ENCODE measurements around the gene CCDC190.
A peak's percentile ranks its signal among the peaks of the same experiment; 100 is the strongest.
"Not testable (repeated sequence)": the region's sequence is repeated elsewhere in the genome, so short reads cannot be mapped to it uniquely, and the experiment has no call there.

The CCDC190 gene

DNA sequence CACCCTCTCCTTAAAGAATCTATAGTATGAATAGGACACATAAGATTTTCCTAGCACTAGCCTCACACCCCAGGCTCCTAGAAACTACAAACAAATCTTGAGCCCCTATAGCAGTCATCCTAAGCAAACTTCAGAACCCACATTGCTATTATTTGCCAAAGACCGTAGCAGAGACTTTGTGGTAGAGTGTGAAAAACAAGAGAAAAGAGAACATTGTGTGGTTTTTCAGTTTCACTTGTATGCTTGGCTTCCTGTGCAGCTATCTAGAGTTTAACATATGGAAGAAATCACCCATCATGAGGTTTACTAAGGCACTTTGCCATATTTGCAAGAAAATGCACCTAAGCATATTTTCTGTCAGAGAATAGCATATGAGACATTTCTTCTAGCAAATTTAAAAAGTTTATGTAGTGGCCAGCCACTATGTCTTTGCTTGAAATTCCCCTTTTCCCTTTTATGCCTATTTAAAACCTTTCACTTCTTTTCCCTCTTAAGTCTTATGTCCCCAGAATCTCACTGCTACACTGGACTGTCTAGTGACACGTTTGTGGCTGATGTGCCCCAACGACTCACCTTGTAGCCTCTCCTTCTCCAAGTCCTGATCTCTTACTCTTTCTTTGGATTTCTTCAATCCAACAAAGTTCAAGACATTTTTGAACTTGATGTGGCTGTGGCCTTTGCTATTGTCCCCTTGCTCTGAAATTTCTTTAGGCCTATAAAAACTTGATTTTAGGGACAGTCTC, 25.6 kb downstream of the CCDC190 start:
- peak; percentile 10 for DNase-seq (ENCODE audit: low spot score)
- Mint-ChIP-seq H3K9me3 (peaks cover 38% of the 10 kb centered on the region), H3K4me3 (no peak overlapping the region), H3K27me3 (ENCODE audit: low read depth) (peaks cover 13% of the 10 kb centered on the region), H3K27ac (no peak overlapping the region), H3K4me1 (ENCODE audit: low read depth) (peaks cover 20% of the 10 kb centered on the region), H3K36me3 (ENCODE audit: low read depth) (peaks cover 7% of the 10 kb centered on the region)

GRCh38 chr1:162832470-162832869, 28.5 kb downstream of the CCDC190 start:
- no peak overlapping the region for H3K4me3 Mint-ChIP-seq
- H3K27me3 Mint-ChIP-seq (ENCODE audit: low read depth), result peaks cover 19% of the 10 kb centered on the region
- H3K4me1 Mint-ChIP-seq (ENCODE audit: low read depth), result peaks cover 20% of the 10 kb centered on the region
- H3K27ac Mint-ChIP-seq, result no peak overlapping the region
- peaks cover 7% of the 10 kb centered on the region for H3K36me3 Mint-ChIP-seq (ENCODE audit: low read depth)
- no peak for DNase-seq (ENCODE audit: low spot score)
- H3K9me3 Mint-ChIP-seq, result peaks cover 21% of the 10 kb centered on the region

DNA sequence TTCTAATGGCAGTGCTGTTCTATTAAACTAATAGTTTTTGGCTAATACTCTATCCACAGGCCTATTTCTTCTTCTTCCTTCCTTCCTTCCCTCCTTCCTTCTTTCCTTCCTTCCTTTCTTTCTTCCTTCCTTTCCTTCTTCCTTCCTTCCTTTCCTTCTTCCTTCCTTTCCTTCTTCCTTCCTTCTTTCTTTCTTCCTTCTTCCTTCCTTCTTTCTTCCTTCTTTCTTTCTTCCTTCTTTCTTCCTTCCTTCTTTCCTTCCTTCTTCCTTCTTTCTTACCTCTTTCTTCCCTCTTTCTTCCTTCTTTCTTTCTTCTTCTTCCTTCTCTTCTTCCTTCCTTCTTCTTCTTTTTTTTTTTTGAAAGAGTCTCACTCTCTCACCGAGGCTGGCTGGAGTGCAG, 31.7 kb downstream of the CCDC190 start:
- Mint-ChIP-seq H3K27me3 (ENCODE audit: low read depth) (peaks cover 31% of the 10 kb centered on the region), H3K4me3 (no peak overlapping the region), H3K36me3 (ENCODE audit: low read depth) (no peaks in the 10 kb centered on the region), H3K27ac (no peak overlapping the region), H3K9me3 (no peaks in the 10 kb centered on the region), H3K4me1 (ENCODE audit: low read depth) (peaks cover 7% of the 10 kb centered on the region)
- no peak for DNase-seq (ENCODE audit: low spot score)

- Mint-ChIP-seq H3K4me3 (no peak overlapping the region), H3K36me3 (ENCODE audit: low read depth) (peaks cover 1% of the 10 kb centered on the region), H3K27ac (no peak overlapping the region), H3K9me3 (no peaks in the 10 kb centered on the region), H3K4me1 (ENCODE audit: low read depth) (peaks cover 16% of the 10 kb centered on the region), H3K27me3 (ENCODE audit: low read depth) (peaks cover 38% of the 10 kb centered on the region)
- DNase-seq (ENCODE audit: low spot score), result no peak
These were observed 37.0 kb downstream of the CCDC190 start for GRCh38 chr1:162823771-162824525.

GRCh38 chr1:162823231-162823630, 37.7 kb downstream of the CCDC190 start:
- H3K27ac Mint-ChIP-seq, result no peak overlapping the region
- DNase-seq (ENCODE audit: low spot score), result peak; percentile 14
- H3K4me1 Mint-ChIP-seq (ENCODE audit: low read depth), result peaks cover 16% of the 10 kb centered on the region
- H3K9me3 Mint-ChIP-seq, result no peaks in the 10 kb centered on the region
- peak overlapping the region; percentile 77 for H3K4me3 Mint-ChIP-seq
- peaks cover 1% of the 10 kb centered on the region for H3K36me3 Mint-ChIP-seq (ENCODE audit: low read depth)
- H3K27me3 Mint-ChIP-seq (ENCODE audit: low read depth), result peaks cover 35% of the 10 kb centered on the region

DNA sequence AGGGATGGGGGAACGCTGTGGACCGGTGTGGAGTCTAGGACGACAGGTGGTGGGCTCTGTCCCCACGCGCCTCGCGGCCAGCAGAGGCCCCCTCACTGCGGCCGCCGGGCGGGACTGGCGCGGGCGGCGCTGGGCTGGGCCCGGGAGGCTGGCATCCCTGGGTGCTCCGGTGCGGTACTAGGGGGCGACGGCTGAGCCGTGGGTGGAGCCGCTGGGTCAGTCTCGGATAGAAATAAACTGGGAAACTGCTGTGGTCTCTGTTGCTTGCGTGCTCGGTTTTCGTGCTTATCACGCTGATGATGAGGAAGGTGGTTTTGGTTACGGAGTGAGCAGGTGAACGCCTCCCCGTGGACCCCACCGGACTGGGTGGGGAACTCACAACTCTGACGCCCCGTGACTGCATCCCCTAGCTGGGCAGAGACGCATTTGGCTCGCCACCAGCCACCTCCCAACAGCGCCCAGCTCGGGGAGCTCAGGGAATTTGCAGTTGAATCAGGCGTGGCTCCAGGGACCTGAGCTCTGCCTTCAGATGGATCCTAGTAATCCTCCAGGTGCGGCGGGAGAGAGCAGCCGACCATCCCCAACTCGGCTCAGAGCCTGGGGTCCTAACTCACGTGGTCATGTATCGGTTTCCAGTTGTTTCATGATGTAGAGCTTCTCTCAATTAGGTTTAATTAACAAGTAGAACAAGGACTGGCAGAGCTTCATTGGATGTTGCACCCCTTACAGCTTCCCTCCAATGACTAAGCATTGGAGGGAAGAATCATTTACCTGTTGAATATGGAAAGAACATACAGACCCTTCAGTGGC, 38.4 kb downstream of the CCDC190 start:
- DNase-seq (ENCODE audit: low spot score), result no peak
- Mint-ChIP-seq H3K9me3 (no peaks in the 10 kb centered on the region), H3K4me3 (peak overlapping the region; percentile 77), H3K4me1 (ENCODE audit: low read depth) (peaks cover 16% of the 10 kb centered on the region), H3K36me3 (ENCODE audit: low read depth) (peaks cover 1% of the 10 kb centered on the region), H3K27me3 (ENCODE audit: low read depth) (peaks cover 31% of the 10 kb centered on the region), H3K27ac (no peak overlapping the region)

DNA sequence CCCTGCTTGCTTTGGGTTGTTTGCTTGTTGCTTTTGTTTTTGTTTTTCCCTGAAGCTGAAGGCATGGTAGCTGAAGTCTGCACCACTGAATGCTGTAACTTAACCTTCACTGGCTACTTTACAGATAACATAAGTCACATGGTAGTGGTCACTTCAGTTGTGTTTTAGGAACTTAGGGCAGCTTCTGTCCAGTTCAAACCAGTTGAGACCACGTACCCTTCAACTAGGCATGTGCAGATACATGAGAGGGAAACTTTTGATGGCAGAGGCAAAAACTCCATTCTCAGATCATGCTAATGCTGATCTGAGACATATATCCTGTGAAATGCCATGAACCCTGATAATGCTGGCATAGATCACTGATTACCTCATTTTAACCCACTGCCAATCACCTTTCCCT, 42.3 kb downstream of the CCDC190 start:
- peaks cover 14% of the 10 kb centered on the region for H3K27me3 Mint-ChIP-seq (ENCODE audit: low read depth)

GRCh38 chr1:162818136-162818535, 42.8 kb downstream of the CCDC190 start:
- Mint-ChIP-seq H3K27me3 (ENCODE audit: low read depth) (peaks cover 14% of the 10 kb centered on the region), H3K4me1 (ENCODE audit: low read depth) (peaks cover 15% of the 10 kb centered on the region)
- not testable (repeated sequence) for H3K4me3 Mint-ChIP-seq; H3K36me3 Mint-ChIP-seq (ENCODE audit: low read depth); H3K9me3 Mint-ChIP-seq; H3K27ac Mint-ChIP-seq; DNase-seq (ENCODE audit: low spot score)

More for the DNA sequence above, 42.3 kb downstream of the CCDC190 start:
- H3K27ac Mint-ChIP-seq; DNase-seq (ENCODE audit: low spot score); H3K9me3 Mint-ChIP-seq; H3K4me3 Mint-ChIP-seq; H3K36me3 Mint-ChIP-seq (ENCODE audit: low read depth): not testable (repeated sequence)
- H3K4me1 Mint-ChIP-seq (ENCODE audit: low read depth), result peaks cover 18% of the 10 kb centered on the region

GRCh38 chr1:162812357-162812756, 48.6 kb downstream of the CCDC190 start:
- not testable (repeated sequence) for DNase-seq (ENCODE audit: low spot score); H3K27ac Mint-ChIP-seq; H3K9me3 Mint-ChIP-seq; H3K4me1 Mint-ChIP-seq (ENCODE audit: low read depth); H3K4me3 Mint-ChIP-seq; H3K27me3 Mint-ChIP-seq (ENCODE audit: low read depth)
- H3K36me3 Mint-ChIP-seq (ENCODE audit: low read depth), result peaks cover 32% of the 10 kb centered on the region

GRCh38 chr1:162807503-162807902, 53.5 kb downstream of the CCDC190 start:
- H3K36me3 Mint-ChIP-seq (ENCODE audit: low read depth), result peaks cover 54% of the 10 kb centered on the region
- H3K4me3 Mint-ChIP-seq; H3K4me1 Mint-ChIP-seq (ENCODE audit: low read depth); H3K27ac Mint-ChIP-seq; DNase-seq (ENCODE audit: low spot score); H3K27me3 Mint-ChIP-seq (ENCODE audit: low read depth); H3K9me3 Mint-ChIP-seq: not testable (repeated sequence)

All from T-helper 2 cell treated with Interferon-gamma antibody and Interleukin-4, amounts not matched to agents 5 μg/mL and 100 μg/mL, for 36 hours (primary cell).